Measurements from ENCODE around the gene MECR.

The MECR gene

DNA sequence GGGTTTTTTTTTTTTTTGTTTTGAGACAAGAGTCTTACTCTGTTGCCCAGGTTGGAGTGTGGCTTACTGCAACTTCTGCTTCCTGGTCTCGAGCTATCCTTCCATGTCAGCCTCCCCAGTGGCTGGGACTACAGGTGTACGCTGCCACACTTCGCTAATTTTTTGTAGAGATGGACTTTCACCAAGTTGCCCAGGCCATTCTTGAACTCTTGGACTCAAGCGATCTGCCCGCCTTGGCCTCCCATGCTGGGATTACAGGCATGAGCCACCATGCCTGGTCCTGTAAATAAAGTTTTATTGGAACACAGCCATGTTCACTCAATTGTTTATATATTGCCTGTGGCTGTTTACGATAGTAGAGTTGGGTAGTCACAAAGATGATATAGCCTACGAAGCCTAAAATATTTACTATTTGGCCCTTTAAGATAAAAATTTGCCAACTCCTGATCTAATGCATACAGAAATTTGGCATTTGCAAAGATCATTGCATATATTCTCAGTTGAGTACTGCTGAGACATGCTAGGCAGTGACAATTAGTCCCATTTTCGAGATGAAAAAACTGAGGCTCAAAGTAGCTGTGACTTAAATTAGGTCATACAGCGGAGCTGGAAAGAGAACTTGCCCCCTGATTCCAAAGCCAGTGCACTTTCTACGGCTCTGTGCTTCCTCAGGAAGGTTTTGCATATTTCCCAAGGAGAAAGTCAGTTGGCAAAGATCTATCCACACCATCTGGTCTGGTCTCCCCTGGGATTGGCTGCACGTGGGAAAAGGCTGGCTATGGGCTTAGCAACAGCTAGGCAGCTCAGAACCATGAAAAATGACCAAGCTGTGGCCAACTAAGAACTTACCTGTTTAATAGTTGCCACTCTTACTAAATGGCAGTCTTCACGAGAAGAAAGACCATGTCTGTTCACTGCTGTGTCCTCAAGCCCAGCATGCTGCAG, 19.4 kb downstream of the MECR start:
- H4K8ac ChIP-seq (ENCODE audit: low read length) = no peak overlapping the region
- H3K4ac ChIP-seq (ENCODE audit: low read depth in 1 of 2, low read length in 2 of 2) = no peak overlapping the region
- H4K91ac ChIP-seq (ENCODE audit: low read length) = no peak overlapping the region
- H3K27me3 ChIP-seq (ENCODE audit: control insufficient read depth in 1 of 2, insufficient read depth in 1 of 2, low read length in 2 of 2) = no peaks in the 10 kb centered on the region
- H3K79me1 ChIP-seq (replicated peaks; ENCODE audit: low read length, poor library complexity, severe bottlenecking) = no peaks in the 10 kb centered on the region
- H3K23ac ChIP-seq (ENCODE audit: low read length in 2 of 2) = no peak overlapping the region
- no peak overlapping the region for H2AK5ac ChIP-seq (ENCODE audit: low read length, severe bottlenecking)
- H3K4me2 ChIP-seq (ENCODE audit: low read length, poor library complexity, severe bottlenecking) = no peak overlapping the region
- H2BK5ac ChIP-seq (ENCODE audit: low read depth, low read length, poor library complexity, severe bottlenecking) = no peak overlapping the region
- no peak for DNase-seq
- H3K36me3 ChIP-seq (ENCODE audit: control insufficient read depth in 1 of 2, insufficient read depth in 2 of 2, low read depth in 1 of 2, low read length in 2 of 2) = peaks cover 45 to 66% of the 10 kb centered on the region in 2 experiments
- H3K18ac ChIP-seq (ENCODE audit: low read depth in 1 of 2, low read length in 2 of 2) = no peak overlapping the region
- no peak overlapping the region for H2BK12ac ChIP-seq (ENCODE audit: low read length in 2 of 2)
- H3K9me3 ChIP-seq (ENCODE audit: control insufficient read depth, low read length) = no peaks in the 10 kb centered on the region
- no peak overlapping the region for H3K9ac ChIP-seq (ENCODE audit: low read length)
- H2BK120ac ChIP-seq (ENCODE audit: low read depth, low read length) = no peak overlapping the region
- H2AFZ ChIP-seq (ENCODE audit: low read depth, low read length) = no peak overlapping the region
- H3K4me1 ChIP-seq (ENCODE audit: control insufficient read depth, insufficient read depth, low read depth, low read length) = peaks cover 8% of the 10 kb centered on the region
- no peak overlapping the region for H3K14ac ChIP-seq (ENCODE audit: low read length in 2 of 2)
- no peak overlapping the region for H2BK15ac ChIP-seq (ENCODE audit: low read depth, poor library complexity, severe bottlenecking)
- no peak overlapping the region for H3K4me3 ChIP-seq (ENCODE audit: insufficient read depth in 1 of 2, low read depth in 1 of 2, low read length in 2 of 2)
- 96% methylated on average over 10 of the region's 12 CpGs for WGBS
- no peak overlapping the region for H3K27ac ChIP-seq (ENCODE audit: low read length, poor library complexity, severe bottlenecking)

DNA sequence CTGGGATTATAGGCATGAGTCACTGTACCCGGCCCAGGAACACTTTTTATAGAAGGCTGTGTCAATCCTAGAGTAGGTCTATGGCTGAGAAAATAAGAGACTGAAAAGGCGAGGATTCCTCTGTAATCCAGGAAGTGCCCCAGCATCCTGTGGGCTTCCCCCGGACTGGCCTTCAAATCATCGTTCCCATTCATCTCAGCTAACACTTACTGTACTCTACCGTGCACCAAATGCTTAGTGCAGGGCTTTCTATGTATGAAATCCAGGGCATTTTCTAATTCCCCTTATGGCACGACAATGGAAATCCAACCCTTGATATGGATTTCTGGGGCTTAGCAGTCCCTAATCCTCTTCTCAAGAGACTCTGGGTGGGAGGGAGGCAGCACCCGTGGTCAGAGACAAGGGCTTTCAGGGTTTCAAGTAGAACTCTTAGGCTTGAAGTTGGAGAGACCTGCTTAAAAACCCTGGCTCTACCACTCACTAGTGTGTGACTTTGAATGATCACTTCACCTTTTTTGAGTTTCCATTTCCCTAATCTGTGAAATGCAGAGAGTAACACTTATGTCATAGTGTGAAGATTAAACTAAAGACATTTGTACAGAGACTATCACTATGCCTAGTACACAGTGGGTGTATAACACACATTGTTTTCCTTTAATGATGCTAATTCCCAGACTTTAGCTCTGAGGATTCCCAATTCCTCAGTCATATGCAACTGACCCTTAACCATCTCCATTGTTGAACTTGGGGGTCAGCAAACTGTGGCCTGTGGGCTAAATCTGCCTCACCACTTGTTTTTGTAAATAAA, 20.3 kb downstream of the MECR start:
- no peaks in the 10 kb centered on the region for H3K27me3 ChIP-seq (ENCODE audit: control insufficient read depth in 1 of 2, insufficient read depth in 1 of 2, low read length in 2 of 2)
- no peak overlapping the region for H2BK120ac ChIP-seq (ENCODE audit: low read depth, low read length)
- H3K18ac ChIP-seq (ENCODE audit: low read depth in 1 of 2, low read length in 2 of 2) = no peak overlapping the region

DNA sequence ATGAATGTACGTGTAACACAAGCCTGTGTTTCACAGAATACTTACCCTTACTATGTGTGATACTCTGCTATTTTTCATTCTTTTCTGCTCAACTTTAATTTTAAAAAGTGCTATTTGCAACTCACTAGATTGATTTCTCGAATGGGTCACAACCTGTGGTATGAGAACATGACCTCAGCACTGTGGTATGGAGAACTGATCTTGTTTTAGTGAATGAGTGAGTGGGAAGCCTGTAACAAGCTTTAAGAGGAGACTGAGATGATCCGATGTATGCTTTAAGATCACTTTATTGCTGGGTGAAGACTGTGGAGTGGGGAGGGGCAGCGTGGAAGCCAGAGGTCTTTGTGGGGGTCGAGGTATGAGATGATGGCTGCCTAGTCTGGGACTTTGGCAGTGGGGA, 21.6 kb downstream of the MECR start:
- no peak overlapping the region for H3K14ac ChIP-seq (ENCODE audit: low read length in 2 of 2)
- no peaks in the 10 kb centered on the region for H3K27me3 ChIP-seq (ENCODE audit: control insufficient read depth in 1 of 2, insufficient read depth in 1 of 2, low read length in 2 of 2)
- peaks cover 8% of the 10 kb centered on the region for H3K4me1 ChIP-seq (ENCODE audit: control insufficient read depth, insufficient read depth, low read depth, low read length)
- H3K23ac ChIP-seq (ENCODE audit: low read length in 2 of 2) = no peak overlapping the region
- H3K4me3 ChIP-seq (ENCODE audit: insufficient read depth in 1 of 2, low read depth in 1 of 2, low read length in 2 of 2) = no peak overlapping the region
- DNase-seq = peak; percentile 29
- H2BK120ac ChIP-seq (ENCODE audit: low read depth, low read length) = no peak overlapping the region
- no peak overlapping the region for H3K4me2 ChIP-seq (ENCODE audit: low read length, poor library complexity, severe bottlenecking)
- no peak overlapping the region for H3K27ac ChIP-seq (ENCODE audit: low read length, poor library complexity, severe bottlenecking)
- H2BK12ac ChIP-seq (ENCODE audit: low read length in 2 of 2) = no peak overlapping the region
- peaks cover 42 to 63% of the 10 kb centered on the region in 2 experiments for H3K36me3 ChIP-seq (ENCODE audit: control insufficient read depth in 1 of 2, insufficient read depth in 2 of 2, low read depth in 1 of 2, low read length in 2 of 2)
- H2AK5ac ChIP-seq (ENCODE audit: low read length, severe bottlenecking) = no peak overlapping the region
- H3K9me3 ChIP-seq (ENCODE audit: control insufficient read depth, low read length) = no peaks in the 10 kb centered on the region
- WGBS = 67% methylated on average over 5 of the region's 5 CpGs
- no peak overlapping the region for H4K8ac ChIP-seq (ENCODE audit: low read length)
- no peaks in the 10 kb centered on the region for H3K79me1 ChIP-seq (replicated peaks; ENCODE audit: low read length, poor library complexity, severe bottlenecking)
- H3K4ac ChIP-seq (ENCODE audit: low read depth in 1 of 2, low read length in 2 of 2) = no peak overlapping the region
- no peak overlapping the region for H3K18ac ChIP-seq (ENCODE audit: low read depth in 1 of 2, low read length in 2 of 2)
- no peak overlapping the region for H3K9ac ChIP-seq (ENCODE audit: low read length)
- H2AFZ ChIP-seq (ENCODE audit: low read depth, low read length) = no peak overlapping the region
- H4K91ac ChIP-seq (ENCODE audit: low read length) = no peak overlapping the region
- no peak overlapping the region for H2BK15ac ChIP-seq (ENCODE audit: low read depth, poor library complexity, severe bottlenecking)
- H2BK5ac ChIP-seq (ENCODE audit: low read depth, low read length, poor library complexity, severe bottlenecking) = no peak overlapping the region

More for the DNA sequence above, 20.3 kb downstream of the MECR start:
- 80% methylated on average over 7 of the region's 7 CpGs for WGBS
- Histone ChIP-seq H3K23ac (ENCODE audit: low read length in 2 of 2) (no peak overlapping the region), H2AK5ac (ENCODE audit: low read length, severe bottlenecking) (no peak overlapping the region), H3K9me3 (ENCODE audit: control insufficient read depth, low read length) (no peaks in the 10 kb centered on the region), H3K4me3 (ENCODE audit: insufficient read depth in 1 of 2, low read depth in 1 of 2, low read length in 2 of 2) (no peak overlapping the region), H4K91ac (ENCODE audit: low read length) (no peak overlapping the region), H3K4me1 (ENCODE audit: control insufficient read depth, insufficient read depth, low read depth, low read length) (peaks cover 8% of the 10 kb centered on the region), H3K79me1 (replicated peaks; ENCODE audit: low read length, poor library complexity, severe bottlenecking) (no peaks in the 10 kb centered on the region), H2AFZ (ENCODE audit: low read depth, low read length) (no peak overlapping the region), H3K14ac (ENCODE audit: low read length in 2 of 2) (no peak overlapping the region), H3K4me2 (ENCODE audit: low read length, poor library complexity, severe bottlenecking) (no peak overlapping the region), H3K27ac (ENCODE audit: low read length, poor library complexity, severe bottlenecking) (no peak overlapping the region), H4K8ac (ENCODE audit: low read length) (no peak overlapping the region), H3K4ac (ENCODE audit: low read depth in 1 of 2, low read length in 2 of 2) (no peak overlapping the region), H2BK15ac (ENCODE audit: low read depth, poor library complexity, severe bottlenecking) (no peak overlapping the region), H2BK12ac (ENCODE audit: low read length in 2 of 2) (no peak overlapping the region), H2BK5ac (ENCODE audit: low read depth, low read length, poor library complexity, severe bottlenecking) (no peak overlapping the region), H3K9ac (ENCODE audit: low read length) (no peak overlapping the region), H3K36me3 (ENCODE audit: control insufficient read depth in 1 of 2, insufficient read depth in 2 of 2, low read depth in 1 of 2, low read length in 2 of 2) (peaks cover 40 to 65% of the 10 kb centered on the region in 2 experiments)
- peak; percentile 15 for DNase-seq

DNA sequence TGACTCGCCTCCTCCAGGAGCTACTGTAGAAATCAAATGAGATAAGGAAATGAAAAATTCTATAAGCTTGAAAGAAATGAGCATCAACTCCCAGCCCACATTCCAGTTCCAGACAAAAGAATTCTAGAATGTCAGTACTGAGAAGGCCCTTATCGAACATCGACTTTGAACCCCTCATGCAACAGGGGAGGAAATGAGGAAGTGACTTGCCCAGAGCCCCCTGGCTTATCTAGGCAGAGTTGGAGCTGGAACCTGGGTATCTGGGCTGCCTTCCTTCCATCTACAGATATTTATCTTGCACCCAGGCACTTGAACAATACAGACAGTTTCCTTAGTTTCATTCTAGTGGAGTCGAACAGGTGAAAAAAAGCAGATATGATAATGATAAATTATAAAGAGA, 22.3 kb downstream of the MECR start:
- Histone ChIP-seq H2BK120ac (ENCODE audit: low read depth, low read length) (no peak overlapping the region), H2BK5ac (ENCODE audit: low read depth, low read length, poor library complexity, severe bottlenecking) (no peak overlapping the region), H3K4ac (ENCODE audit: low read depth in 1 of 2, low read length in 2 of 2) (no peak overlapping the region), H4K91ac (ENCODE audit: low read length) (no peak overlapping the region), H3K27ac (ENCODE audit: low read length, poor library complexity, severe bottlenecking) (no peak overlapping the region), H2AFZ (ENCODE audit: low read depth, low read length) (no peak overlapping the region), H3K14ac (ENCODE audit: low read length in 2 of 2) (no peak overlapping the region), H3K9me3 (ENCODE audit: control insufficient read depth, low read length) (no peaks in the 10 kb centered on the region), H4K8ac (ENCODE audit: low read length) (no peak overlapping the region), H3K18ac (ENCODE audit: low read depth in 1 of 2, low read length in 2 of 2) (no peak overlapping the region), H3K9ac (ENCODE audit: low read length) (no peak overlapping the region), H3K4me2 (ENCODE audit: low read length, poor library complexity, severe bottlenecking) (no peak overlapping the region), H2BK12ac (ENCODE audit: low read length in 2 of 2) (no peak overlapping the region), H3K36me3 (ENCODE audit: control insufficient read depth in 1 of 2, insufficient read depth in 2 of 2, low read depth in 1 of 2, low read length in 2 of 2) (peaks cover 44 to 65% of the 10 kb centered on the region in 2 experiments), H3K4me1 (ENCODE audit: control insufficient read depth, insufficient read depth, low read depth, low read length) (peaks cover 8% of the 10 kb centered on the region), H3K79me1 (replicated peaks; ENCODE audit: low read length, poor library complexity, severe bottlenecking) (no peaks in the 10 kb centered on the region), H3K27me3 (ENCODE audit: control insufficient read depth in 1 of 2, insufficient read depth in 1 of 2, low read length in 2 of 2) (no peaks in the 10 kb centered on the region), H3K4me3 (ENCODE audit: insufficient read depth in 1 of 2, low read depth in 1 of 2, low read length in 2 of 2) (no peak overlapping the region), H2AK5ac (ENCODE audit: low read length, severe bottlenecking) (peak overlapping the region; percentile 23), H3K23ac (ENCODE audit: low read length in 2 of 2) (no peak overlapping the region), H2BK15ac (ENCODE audit: low read depth, poor library complexity, severe bottlenecking) (no peak overlapping the region)
- 95% methylated on average over 3 of the region's 4 CpGs for WGBS
- DNase-seq = no peak
